ENCODE results near the gene F10.

The F10 gene

GRCh38 chr13:113169277-113170272 is 47.0 kb downstream of the F10 start:
- DNase-seq (ENCODE audit: low spot score): no peak

GRCh38 chr13:113170511-113170910 is 47.9 kb downstream of the F10 start:
- no peak for DNase-seq (ENCODE audit: low spot score)

GRCh38 chr13:113171250-113172125 is 48.9 kb downstream of the F10 start:
- no peak for DNase-seq (ENCODE audit: low spot score)

- DNase-seq (ENCODE audit: low spot score): no peak
Observed at GRCh38 chr13:113172419-113172926, 49.9 kb downstream of the F10 start.

GRCh38 chr13:113176280-113176679 is 53.7 kb downstream of the F10 start:
- no peak for DNase-seq (ENCODE audit: low spot score)

GRCh38 chr13:113176822-113177221 is 54.2 kb downstream of the F10 start:
- DNase-seq (ENCODE audit: low spot score): no peak

- DNase-seq (ENCODE audit: low spot score): no peak
Observed at GRCh38 chr13:113178070-113178895, 55.7 kb downstream of the F10 start.

- no peak for DNase-seq (ENCODE audit: low spot score)
Observed at GRCh38 chr13:113178896-113179167, 56.2 kb downstream of the F10 start.

GRCh38 chr13:113179374-113180230 is 57.0 kb downstream of the F10 start:
- no peak for DNase-seq (ENCODE audit: low spot score)

- no peak for DNase-seq (ENCODE audit: low spot score)
Observed at GRCh38 chr13:113182046-113182445, 59.4 kb downstream of the F10 start.

GRCh38 chr13:113183450-113184129 is 61.0 kb downstream of the F10 start:
- DNase-seq (ENCODE audit: low spot score): no peak

- no peak for DNase-seq (ENCODE audit: low spot score)
Observed at GRCh38 chr13:113184568-113185440, 62.2 kb downstream of the F10 start.

- no peak for DNase-seq (ENCODE audit: low spot score)
Observed at GRCh38 chr13:113186061-113186900, 63.7 kb downstream of the F10 start.

GRCh38 chr13:113187263-113187669 is 64.7 kb downstream of the F10 start:
- DNase-seq (ENCODE audit: low spot score): peak; percentile 92

- DNase-seq (ENCODE audit: low spot score): no peak
Observed at GRCh38 chr13:113187883-113188665, 65.5 kb downstream of the F10 start.

- no peak for DNase-seq (ENCODE audit: low spot score)
Observed at GRCh38 chr13:113190181-113190580, 67.6 kb downstream of the F10 start.

- DNase-seq (ENCODE audit: low spot score): no peak
Observed at GRCh38 chr13:113192279-113192678, 69.7 kb downstream of the F10 start.

- DNase-seq (ENCODE audit: low spot score): no peak
Observed at GRCh38 chr13:113192902-113193301, 70.3 kb downstream of the F10 start.

Measured in LoVo (cell line).